Endothelial cell of hepatic sinusoid (primary cell): ENCODE measurements around the gene ANKRD44.
"Not testable (repeated sequence)": the region's sequence is repeated elsewhere in the genome, so short reads cannot be mapped to it uniquely, and the experiment has no call there.

Experiments used
- in situ Hi-C: cut with HindIII; loops from 2 replicates; pipeline ENCODE4 v1.10.0; 2017; ENCODE audit warnings: low sequenced_read_pairs

Gene ANKRD44

DNA sequence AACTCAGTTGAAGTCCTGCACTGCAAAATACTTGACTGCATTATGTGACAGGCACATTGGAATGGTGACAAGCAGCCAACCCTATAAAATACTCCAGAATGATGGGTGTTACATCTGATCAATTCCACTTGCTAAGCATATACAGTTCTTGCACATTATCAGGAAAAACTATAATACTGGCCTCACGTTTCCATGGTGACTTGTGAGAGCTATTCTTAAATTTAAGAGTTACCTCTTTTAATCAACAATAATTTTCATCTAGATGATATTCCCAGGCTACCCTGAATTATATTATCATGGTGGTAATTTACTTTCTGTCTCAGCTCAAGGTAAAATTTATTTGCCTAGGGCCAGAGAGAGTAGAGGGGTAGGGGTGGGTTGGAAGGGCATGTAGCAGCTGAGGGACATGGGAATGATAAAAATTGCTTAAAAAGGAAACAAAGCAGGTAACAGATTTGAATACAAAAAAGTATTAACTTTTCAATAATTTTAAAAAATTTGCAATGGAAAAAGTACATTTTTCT lies 251.7 kb downstream of the ANKRD44 start:
- in situ Hi-C loops, result no loop called here

DNA sequence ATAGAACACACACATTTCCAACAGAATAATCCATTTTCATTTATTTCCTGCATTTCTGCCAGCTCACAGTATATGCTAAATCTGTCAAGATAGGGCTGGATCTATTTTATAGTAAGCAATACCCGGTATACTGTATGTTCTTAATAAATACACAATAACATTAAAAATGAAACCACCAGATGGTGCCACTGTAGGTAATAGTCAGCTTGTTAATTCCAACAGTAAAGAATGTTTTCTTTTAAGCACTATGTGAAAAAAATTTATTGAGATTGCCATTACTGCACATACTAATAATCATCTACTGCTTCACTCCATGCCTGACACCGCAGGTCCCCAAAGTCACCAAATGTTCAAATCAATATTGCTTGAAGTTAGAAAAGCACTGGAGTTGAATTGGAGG lies 252.6 kb downstream of the ANKRD44 start:
- in situ Hi-C loops, result no loop called here

DNA sequence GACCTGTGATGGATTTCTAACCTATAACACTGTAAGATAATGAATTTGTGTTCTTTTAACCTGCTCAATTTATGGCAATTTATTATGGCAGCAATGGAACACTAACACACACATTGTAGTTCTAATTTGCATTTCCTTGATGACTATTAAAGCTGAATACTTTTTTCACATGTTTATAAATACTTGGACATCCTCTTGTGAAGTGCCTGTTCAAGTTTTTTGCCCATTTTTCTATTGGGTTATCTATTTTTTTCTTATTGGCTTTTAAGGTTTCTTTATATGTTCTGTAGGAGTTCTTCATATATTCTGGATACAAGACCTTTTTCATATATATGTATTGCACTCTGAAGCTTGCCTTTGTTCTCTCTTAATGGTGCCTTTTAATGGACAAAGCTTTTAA lies 255.5 kb downstream of the ANKRD44 start:
- in situ Hi-C loops, result no loop called here

DNA sequence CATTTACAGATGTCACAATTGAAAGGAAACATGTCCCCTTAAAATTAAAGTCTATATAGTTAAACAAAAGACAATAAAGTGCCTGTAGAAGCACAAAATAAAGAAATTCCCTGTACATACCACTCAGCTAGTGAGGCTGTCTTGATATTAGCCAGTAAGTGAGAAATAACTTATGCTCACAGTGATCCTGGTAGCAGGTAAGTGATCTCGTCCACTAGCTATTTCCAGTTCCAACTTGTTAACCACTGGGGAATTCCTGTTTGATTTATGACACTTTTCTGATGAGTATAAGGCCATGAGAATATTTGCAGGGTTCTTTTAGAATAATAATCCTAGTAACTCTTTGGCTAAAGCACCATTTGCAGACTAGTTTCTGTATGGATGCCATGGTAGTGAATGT lies 256.1 kb downstream of the ANKRD44 start:
- in situ Hi-C loops, result no loop called here

DNA sequence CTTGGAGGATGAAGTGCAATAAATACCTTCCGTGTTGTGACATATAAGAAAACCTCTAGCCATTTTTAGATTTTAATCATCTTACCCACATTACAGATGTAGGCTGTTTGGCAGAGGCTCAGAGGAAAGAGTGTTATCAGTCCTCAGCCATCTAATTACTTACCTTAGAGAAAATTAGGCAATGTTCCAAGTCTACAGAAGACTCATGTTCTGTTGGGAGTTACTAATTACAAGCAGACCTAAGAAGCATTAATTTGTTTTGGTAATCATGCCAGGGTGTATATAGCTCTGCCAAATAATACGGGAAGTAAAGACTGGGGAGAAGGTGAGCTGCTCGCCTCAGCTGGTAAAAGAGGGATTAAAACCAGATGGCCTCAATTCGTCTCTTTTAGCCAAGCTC lies 258.2 kb downstream of the ANKRD44 start:
- in situ Hi-C loops, result no loop called here

DNA sequence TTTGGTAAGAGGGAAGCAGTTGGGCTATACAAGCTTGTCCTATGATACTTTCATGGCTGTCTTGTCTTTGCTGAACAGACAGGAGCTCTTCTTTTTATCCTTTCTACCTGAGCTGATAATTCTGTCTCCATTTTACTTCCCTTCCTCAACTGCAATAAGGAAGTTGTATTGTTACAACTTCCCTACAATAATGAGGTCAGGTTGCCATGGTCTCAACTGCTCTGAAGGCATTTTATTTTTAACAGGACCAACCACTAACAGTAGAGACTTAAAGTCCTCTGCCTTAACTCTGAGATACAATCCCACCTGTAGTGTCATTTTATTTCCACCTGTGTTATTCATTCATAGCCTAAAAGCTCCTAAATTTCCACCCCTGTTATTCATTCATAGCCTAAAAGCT lies 265.5 kb downstream of the ANKRD44 start:
- in situ Hi-C loops, result no loop called here

DNA sequence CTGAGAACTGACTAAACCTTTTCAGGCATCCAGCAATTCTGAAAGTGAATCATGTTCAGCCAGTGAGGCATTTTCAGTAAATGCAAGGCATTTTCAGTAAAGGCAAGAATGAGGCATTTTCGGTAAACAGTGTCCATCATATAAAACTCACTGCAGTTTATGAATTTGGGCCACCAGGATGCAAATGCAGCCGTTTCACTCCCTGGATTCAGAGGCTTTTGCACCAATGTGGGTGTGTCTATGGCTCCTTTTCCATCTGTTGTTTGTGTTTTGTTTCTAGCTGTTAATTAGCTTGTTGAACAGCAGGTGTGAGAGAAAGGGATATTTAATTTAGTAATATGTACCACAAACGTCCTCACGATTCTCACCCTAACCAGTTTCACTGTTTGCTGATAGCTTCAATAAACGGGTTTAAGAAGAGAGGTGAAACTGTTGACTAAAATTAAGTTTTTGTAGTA lies 267.8 kb downstream of the ANKRD44 start:
- in situ Hi-C loops, result no loop called here

DNA sequence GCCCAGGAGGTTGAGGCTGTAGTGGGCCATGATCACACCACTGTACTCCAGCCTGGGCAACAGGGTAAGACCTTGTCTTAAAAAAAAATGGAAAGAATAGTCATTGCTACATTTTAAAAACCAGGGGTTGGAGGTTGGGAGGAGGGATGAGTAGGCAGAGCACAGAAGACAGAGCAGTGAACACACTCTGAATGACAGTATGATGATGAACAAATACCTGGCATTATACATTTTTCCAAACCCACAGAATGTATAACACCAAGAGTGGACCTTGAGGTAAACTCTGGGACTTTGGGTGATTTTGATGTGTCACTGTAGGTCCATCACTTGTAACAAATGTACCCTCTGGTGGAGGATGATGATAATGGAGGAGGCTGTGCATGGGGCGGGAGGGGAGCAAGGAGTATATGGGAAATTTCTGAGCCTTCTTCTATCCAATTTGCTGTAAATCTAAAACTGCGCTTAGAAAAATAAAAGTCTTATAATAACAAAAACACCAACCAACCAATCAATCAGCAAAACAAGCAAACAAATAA lies 272.6 kb downstream of the ANKRD44 start:
- in situ Hi-C loops, result no loop called here

DNA sequence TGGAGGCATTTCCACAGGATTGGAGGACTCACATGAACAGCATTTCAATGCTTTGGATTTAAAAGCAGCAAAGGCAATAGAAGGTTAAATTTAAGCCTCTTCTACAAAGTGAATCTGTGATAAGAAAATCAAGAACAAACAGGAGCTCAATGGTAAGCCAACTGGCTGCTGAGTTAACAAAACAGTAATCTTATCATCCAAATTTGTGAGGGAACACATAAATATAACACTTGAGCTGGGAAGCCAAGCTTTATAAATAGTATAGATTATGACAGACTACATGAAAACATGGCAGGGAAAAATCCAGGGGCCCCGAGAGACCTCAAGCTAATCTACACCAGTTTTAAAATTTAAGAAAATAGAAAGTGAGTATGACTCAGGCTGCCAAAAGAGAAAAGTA lies 275.6 kb downstream of the ANKRD44 start:
- in situ Hi-C loops, result no loop called here

DNA sequence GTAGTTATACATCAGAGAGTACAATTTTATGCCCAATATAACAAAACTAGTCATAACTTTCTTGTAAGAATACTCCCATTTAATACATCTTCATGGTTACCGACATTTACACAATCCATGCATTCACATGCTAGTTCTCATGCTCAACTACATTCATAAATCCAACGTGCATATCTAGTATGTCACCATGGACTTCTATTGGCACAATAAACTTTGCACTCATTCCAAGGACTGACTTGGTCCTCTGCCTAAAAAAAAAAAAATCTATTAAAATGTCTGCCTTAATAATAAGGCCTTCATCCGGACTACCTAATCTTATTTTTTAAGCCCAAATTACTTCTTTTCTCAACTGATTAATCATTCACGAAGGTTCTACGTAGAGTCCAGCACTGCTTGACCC lies 276.3 kb downstream of the ANKRD44 start:
- in situ Hi-C loops, result no loop called here

DNA sequence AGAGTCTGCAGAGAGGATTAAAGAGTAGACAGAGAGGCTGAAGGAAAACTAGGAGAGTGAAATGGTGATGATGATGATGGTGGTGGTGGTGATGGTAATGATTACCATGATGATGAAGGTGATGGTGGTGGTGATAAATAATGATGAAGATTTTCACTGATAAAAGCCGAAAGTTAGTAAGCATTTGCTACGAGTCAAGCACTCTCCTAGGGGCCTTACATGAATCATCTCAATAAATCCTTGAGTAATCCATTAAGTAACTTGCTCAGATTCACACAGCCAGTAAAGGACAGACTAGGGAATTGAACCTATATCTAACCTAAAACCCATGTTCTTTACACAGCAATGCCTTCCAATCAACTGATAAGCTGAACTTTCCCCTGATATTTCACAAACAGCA lies 277.4 kb downstream of the ANKRD44 start:
- in situ Hi-C loops, result no loop called here

DNA sequence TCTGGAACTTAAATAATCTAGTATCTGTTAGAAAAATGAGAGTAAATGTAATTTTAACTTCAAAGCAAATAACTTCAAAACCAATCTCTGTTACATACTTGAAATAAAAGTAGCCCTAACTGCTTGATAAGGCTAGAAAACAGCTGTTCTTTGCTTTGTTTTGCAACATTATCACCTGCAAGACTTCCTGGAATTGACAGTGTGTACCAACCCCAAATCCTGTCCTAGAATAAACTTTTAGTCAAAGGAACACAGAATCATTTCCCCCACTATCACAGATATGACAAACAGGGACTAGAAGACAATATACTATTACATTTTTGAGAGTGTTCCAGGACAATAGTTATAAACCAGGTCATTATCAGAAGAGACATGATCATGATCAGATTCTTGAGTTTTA lies 278.8 kb downstream of the ANKRD44 start:
- in situ Hi-C loops, result no loop called here

DNA sequence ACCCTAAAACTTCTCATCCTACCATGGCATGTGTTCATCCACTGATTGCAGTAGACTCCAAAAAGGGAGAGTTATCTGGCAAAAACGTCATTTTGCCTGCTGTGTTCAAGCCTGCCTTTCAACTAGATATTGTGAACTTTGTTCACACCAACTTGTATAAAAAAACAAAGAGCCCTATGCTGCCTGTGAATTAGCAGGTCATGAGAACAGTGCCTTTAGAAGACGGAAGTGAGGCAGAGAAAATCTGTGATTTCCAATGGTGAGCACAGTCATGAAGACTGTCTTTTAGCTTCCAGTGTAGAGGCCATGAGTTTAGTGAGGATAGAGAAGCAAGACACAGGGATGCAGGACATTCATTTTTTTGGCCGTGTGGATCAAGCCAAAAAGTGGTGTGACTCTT lies 280.5 kb downstream of the ANKRD44 start:
- in situ Hi-C loops, result no loop called here

DNA sequence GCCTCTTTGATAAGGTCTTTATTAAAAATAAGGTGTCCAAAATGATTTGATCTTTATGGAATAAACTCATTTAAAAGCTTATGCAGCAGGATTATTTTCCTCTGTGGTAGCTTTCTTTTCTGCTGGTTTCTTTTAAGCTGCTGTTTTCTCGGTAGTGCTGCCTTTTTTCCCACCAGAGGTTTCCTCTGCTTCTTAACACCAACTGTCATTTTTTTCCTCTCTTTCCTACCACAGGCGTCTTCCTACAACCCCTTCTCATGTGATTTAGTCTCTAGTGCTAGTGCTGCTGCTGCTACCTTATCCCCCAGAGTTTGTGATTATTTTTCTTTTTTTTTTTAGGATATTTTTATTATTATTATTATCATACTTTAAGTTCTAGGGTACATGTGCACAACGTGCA lies 281.9 kb downstream of the ANKRD44 start:
- in situ Hi-C loops, result loop anchor here (5.0 kb wide), 1 partner anchor 99 kb away; no protein-coding TSS in a partner anchor

DNA sequence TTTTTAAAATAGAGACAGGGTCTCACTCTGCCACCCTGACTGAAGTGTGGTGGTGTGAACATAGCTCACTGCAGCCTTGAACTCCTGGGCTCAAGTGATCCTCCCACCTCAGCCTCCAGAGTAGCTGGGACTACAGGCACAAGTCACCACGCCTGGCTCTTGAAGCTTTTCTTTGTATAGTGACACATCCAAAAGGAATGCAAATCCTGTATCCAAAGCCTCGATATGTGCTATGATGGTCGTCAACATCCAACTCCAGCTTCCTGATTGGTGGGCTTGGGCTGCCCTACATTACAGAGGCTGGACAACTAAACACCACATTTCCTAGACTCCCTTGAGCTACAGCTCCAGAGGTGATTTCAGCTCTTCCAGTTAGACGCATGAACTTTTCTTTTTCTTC lies 282.4 kb downstream of the ANKRD44 start:
- in situ Hi-C loops, result loop anchor here (5.0 kb wide), 1 partner anchor 99 kb away; no protein-coding TSS in a partner anchor

DNA sequence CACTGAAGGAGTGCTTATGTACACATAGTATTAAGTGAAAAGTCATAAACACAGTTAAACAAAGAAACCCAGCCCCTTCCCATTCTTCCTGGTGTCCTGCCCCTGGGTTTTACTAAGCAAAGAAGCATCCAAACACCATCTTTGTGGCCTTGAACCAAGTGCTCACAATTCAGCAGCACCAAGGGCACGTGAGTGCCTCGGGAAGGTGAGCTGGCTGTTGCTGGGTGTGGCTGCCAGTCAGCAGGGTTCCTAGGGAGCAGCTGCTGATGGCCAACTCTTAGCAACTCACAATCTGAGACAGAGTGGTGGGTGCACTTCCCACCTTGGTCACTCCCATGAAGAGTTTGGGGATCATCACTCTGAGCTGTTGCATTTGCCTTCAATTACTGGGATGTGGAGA lies 286.4 kb downstream of the ANKRD44 start:
- in situ Hi-C loops, result no loop called here

DNA sequence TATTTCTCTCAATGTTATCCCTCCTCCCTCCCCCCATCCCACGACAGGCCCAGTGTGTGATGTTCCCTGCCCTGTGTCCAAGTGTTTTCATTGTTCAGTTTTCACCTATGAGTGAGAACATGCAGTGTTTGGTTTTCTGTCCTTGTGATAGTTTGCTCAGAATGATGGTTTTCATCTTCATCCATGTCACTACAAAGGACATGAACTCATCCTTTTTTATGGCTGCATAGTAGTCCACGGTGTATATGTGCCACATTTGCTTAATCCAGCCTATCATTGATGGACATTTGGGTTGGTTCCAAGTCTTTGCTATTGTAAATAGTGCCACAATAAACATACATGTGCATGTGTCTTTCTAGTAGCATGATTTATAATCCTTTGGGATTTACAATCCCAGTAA lies 289.7 kb downstream of the ANKRD44 start:
- in situ Hi-C loops, result not testable (repeated sequence)

DNA sequence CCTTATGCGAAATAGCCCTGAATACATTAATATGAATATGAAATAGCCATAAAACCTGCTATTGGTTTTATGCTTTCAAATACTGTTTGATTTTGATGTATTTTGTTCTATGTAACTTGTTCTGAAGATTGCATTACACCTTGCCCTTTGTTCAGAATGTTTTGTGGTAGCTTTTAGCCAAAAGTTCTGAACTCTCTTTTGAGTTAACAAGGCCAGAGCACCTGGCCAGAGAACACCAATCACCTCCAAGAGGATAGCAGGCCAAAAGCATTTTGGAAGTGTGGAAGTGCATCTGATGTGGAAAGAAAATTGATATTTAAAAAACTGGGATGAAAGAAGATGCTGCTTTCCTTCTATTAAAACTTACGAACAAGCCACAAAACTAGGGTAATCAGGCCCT lies 297.5 kb downstream of the ANKRD44 start:
- in situ Hi-C loops, result no loop called here

DNA sequence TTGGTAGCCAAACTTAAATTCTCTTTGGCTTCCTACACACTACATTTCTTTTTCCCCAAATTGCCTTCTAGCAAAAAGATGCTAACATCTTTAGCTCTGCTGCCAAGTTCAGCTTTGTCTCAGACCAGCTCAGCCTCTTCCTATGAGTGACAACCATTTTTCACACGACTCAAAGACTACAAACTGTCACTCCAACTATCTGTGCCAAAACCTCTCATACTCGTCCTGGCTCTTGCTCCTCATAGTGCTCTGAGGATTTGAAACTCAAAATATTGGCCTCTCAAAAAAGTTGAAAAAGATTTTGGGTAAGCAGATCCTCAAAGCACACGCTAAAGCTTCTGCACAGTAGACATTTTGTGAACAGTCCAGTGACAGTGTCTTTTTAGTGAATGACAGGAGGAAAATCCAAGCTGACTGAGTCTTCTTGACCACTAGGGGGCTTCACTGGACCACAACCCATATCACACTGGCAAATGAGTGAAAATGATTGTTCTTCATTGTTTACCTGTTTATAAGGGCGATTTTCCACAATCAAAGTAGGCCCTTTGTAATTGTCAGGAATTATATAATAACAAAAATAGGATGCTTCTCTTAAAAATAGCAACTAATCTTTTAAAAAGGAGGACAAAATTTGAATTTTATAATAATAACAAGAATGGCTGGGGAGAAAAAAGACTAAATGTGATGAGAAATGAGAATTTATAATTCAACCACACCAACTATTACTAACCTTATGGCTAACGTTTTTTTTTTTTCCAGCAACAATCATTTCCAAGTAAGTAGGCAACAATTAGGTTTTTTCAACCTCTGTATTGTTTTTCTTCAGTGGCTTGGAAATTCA lies 298.6 kb downstream of the ANKRD44 start:
- in situ Hi-C loops, result no loop called here

DNA sequence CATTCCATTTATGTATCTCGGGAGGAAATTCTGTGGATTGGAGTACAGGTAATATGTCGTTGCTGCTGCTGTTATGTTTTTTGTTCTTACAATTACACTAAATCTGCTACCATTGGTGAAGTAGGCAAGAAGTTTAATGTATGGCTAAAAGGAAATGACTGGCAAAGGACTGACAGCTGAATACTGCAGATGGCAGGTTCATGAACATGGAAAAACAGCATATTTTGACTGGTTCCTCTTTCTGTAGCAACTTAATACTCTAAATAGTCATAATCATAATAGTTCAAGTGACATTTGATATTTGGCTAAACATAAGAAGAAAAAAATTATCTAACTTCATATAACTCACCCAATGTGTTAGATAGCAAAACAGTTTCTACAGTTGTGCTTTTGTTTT lies 299.6 kb downstream of the ANKRD44 start:
- in situ Hi-C loops, result no loop called here

DNA sequence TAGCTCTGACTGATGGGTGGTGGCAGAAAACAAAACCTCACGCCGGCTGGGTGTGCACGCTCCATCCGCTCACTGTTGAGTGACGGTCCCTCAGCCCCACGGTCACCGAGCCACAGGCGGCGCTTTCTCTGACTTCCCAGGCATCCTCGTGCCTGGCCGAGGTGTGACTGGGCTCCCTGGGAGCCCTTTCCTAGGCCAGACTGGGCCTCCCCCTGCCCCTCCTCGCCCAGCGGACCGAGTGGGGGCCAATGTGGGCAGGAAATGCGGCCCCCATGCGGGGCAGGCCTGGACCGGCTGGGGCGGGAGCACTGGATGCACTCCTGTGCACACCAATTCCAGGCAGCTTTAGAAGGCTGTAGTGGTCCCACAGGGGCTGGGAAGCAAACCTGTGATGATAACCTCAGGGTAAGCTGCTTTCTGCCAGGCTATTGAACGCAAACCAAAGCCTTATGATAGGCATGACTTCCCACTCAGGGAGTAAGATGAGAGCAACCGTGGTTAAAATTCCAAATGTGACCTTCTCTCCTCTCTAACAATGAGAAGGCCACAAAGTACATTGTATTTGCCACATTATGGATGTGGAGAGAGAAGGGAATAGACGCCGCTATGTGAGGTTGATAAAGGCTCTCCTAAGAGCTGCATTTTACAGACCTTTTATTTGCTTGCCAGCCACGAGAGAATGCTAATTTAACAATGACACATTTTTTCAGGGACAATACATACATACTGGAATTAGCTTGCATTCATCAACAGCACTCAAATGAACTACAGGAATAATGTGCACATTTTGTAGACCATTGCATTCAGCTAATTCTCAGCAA lies 300.2 kb downstream of the ANKRD44 start:
- in situ Hi-C loops, result no loop called here
